H9 (cell line): ENCODE results near the gene FBXO31. TPM values are rescaled to one million over a fixed set of nuclear protein-coding genes. Genes with fewer than 3 reads are reported as not detected.

Experiments used
- DNase-seq: peaks from one replicate; pipeline ENCODE4 v3.0.0-alpha.2; 2017
- H2AFZ ChIP-seq: one replicate; pipeline ENCODE4 v1.6.1; 2013; ENCODE audit warnings: mild to moderate bottlenecking, low read length, control low read depth, moderate library complexity
- H2AK5ac ChIP-seq: 2 replicates; pipeline ENCODE4 v1.6.1; 2013; ENCODE audit warnings: low read length, control low read depth, mixed read lengths; ENCODE audit not compliant: insufficient read length
- H2BK120ac ChIP-seq: one replicate; pipeline ENCODE4 v1.6.1; 2013; ENCODE audit warnings: low read depth, mild to moderate bottlenecking, low read length, control low read depth, inconsistent platforms; ENCODE audit not compliant: poor library complexity, severe bottlenecking
- H2BK12ac ChIP-seq: 2 replicates; pipeline ENCODE4 v1.6.1; 2013; ENCODE audit warnings: low read length, control low read depth, mixed read lengths, low read depth; ENCODE audit not compliant: insufficient read length
- H2BK15ac ChIP-seq: 2 replicates; pipeline ENCODE4 v1.6.1; 2013; ENCODE audit warnings: low read depth, low read length, control low read depth
- H2BK20ac ChIP-seq: one replicate; pipeline ENCODE4 v1.6.1; 2013; ENCODE audit warnings: low read depth, mild to moderate bottlenecking, low read length, control low read depth, inconsistent platforms; ENCODE audit not compliant: poor library complexity, severe bottlenecking
- H2BK5ac ChIP-seq: 2 replicates; pipeline ENCODE4 v1.6.1; 2013; ENCODE audit warnings: low read length, control low read depth, mixed read lengths; ENCODE audit not compliant: insufficient read length
- H3K14ac ChIP-seq: 2 replicates; pipeline ENCODE4 v1.6.1; 2013; ENCODE audit warnings: low read length, control low read depth; ENCODE audit not compliant: insufficient read depth
- H3K18ac ChIP-seq: 2 replicates; pipeline ENCODE4 v1.6.1; 2013; ENCODE audit warnings: low read depth, mild to moderate bottlenecking, mixed read lengths, low read length, control low read depth; ENCODE audit not compliant: insufficient read length
- H3K23ac ChIP-seq: 2 replicates; pipeline ENCODE4 v1.6.1; 2013; ENCODE audit warnings: low read length, control low read depth, mixed read lengths, low read depth; ENCODE audit not compliant: insufficient read length
- H3K23me2 ChIP-seq: 2 replicates; pipeline ENCODE4 v1.6.1; 2013; ENCODE audit warnings: low read depth, mild to moderate bottlenecking, mixed read lengths, low read length, control low read depth; ENCODE audit not compliant: insufficient read length, poor library complexity, severe bottlenecking
- H3K27ac ChIP-seq: 2 replicates; pipeline ENCODE4 v1.5.1; 2013; ENCODE audit warnings: low read length, control low read depth, mixed read lengths, low read depth; ENCODE audit not compliant: insufficient read length
- H3K27me3 ChIP-seq: 2 replicates; pipeline ENCODE4 v1.6.1; 2013; ENCODE audit warnings: low read length, control low read depth, inconsistent platforms; ENCODE audit not compliant: insufficient read depth
- H3K4ac ChIP-seq: 2 replicates; pipeline ENCODE4 v1.6.1; 2013; ENCODE audit warnings: low read depth, mild to moderate bottlenecking, control low read depth, inconsistent platforms, low read length, moderate library complexity
- H3K4me1 ChIP-seq: 2 replicates; pipeline ENCODE4 v1.6.1; 2013; ENCODE audit warnings: low read length, control low read depth, inconsistent platforms; ENCODE audit not compliant: insufficient read depth
- H3K4me2 ChIP-seq: 2 replicates; pipeline ENCODE4 v1.6.1; 2013; ENCODE audit warnings: low read length, control low read depth, mixed read lengths; ENCODE audit not compliant: insufficient read length, insufficient read depth
- H3K56ac ChIP-seq: 2 replicates; pipeline ENCODE4 v1.6.1; 2013; ENCODE audit warnings: low read depth, mild to moderate bottlenecking, mixed read lengths, low read length, control low read depth; ENCODE audit not compliant: insufficient read length
- H3K79me1 ChIP-seq: 2 replicates; pipeline ENCODE4 v1.6.1; 2013; ENCODE audit warnings: low read depth, mild to moderate bottlenecking, moderate library complexity, low read length, control low read depth, inconsistent platforms; ENCODE audit not compliant: insufficient read depth, poor library complexity, severe bottlenecking
- H3K79me2 ChIP-seq: 2 replicates; pipeline ENCODE4 v1.6.1; 2013; ENCODE audit warnings: low read length, control low read depth, inconsistent platforms; ENCODE audit not compliant: insufficient read depth
- H3K9ac ChIP-seq: 2 replicates; pipeline ENCODE4 v1.6.1; 2013; ENCODE audit warnings: low read length, control low read depth, mixed read lengths; ENCODE audit not compliant: insufficient read length; ENCODE audit errors: extremely low read depth
- H3K9me3 ChIP-seq: one replicate; pipeline ENCODE4 v1.6.1; 2013; ENCODE audit warnings: low read depth, low read length, inconsistent platforms; ENCODE audit not compliant: control insufficient read depth
- H3T11ph ChIP-seq: one replicate; pipeline ENCODE4 v1.6.1; 2013; ENCODE audit warnings: mild to moderate bottlenecking, low read length, control low read depth, inconsistent platforms
- H4K20me1 ChIP-seq: one replicate; pipeline ENCODE4 v1.6.1; 2013; ENCODE audit not compliant: control insufficient read depth, insufficient read length, insufficient read depth
- H4K5ac ChIP-seq: 2 replicates; pipeline ENCODE4 v1.6.1; 2013; ENCODE audit warnings: low read depth, mild to moderate bottlenecking, mixed read lengths, low read length, control low read depth; ENCODE audit not compliant: insufficient read length
- H4K8ac ChIP-seq: replicated peaks from 2 replicates; pipeline ENCODE4 v1.6.1; 2013; ENCODE audit warnings: low read length, control low read depth, mixed read lengths, low read depth; ENCODE audit not compliant: insufficient read length
- H4K91ac ChIP-seq: 2 replicates; pipeline ENCODE4 v1.6.1; 2013; ENCODE audit warnings: low read depth, mild to moderate bottlenecking, moderate library complexity, mixed read lengths, low read length, control low read depth; ENCODE audit not compliant: insufficient read length
- H3K27ac Mint-ChIP-seq, 3 experiments: 2 replicates in 2 of 3; 3 replicates in 1 of 3; pipeline ENCODE4 v1.8.0; 2020 to 2021; ENCODE audit warnings: mixed read lengths in 3 of 3, mild to moderate bottlenecking in 1 of 3, moderate library complexity in 1 of 3
- H3K27me3 Mint-ChIP-seq: 2 replicates; pipeline ENCODE4 v1.8.0; 2021; ENCODE audit warnings: low read depth, mild to moderate bottlenecking, moderate library complexity, mixed read lengths
- H3K36me3 Mint-ChIP-seq, 3 experiments: 2 replicates in 2 of 3; 3 replicates in 1 of 3; pipeline ENCODE4 v1.8.0; 2020 to 2021; ENCODE audit warnings: low read depth in 3 of 3, mixed read lengths in 3 of 3; ENCODE audit not compliant: insufficient read depth in 1 of 3
- H3K4me1 Mint-ChIP-seq, 2 experiments: 2 replicates each; pipeline ENCODE4 v1.8.0; 2020; ENCODE audit warnings: mixed read lengths in 2 of 2
- H3K4me3 Mint-ChIP-seq, 2 experiments: 2 replicates in 1 of 2; 3 replicates in 1 of 2; pipeline ENCODE4 v1.8.0; 2020 to 2021; ENCODE audit warnings: mild to moderate bottlenecking in 2 of 2, mixed read lengths in 2 of 2, moderate library complexity in 1 of 2
- H3K9me3 Mint-ChIP-seq, 2 experiments: 2 replicates in 1 of 2; 3 replicates in 1 of 2; pipeline ENCODE4 v1.8.0; 2020; ENCODE audit warnings: mild to moderate bottlenecking in 2 of 2, mixed read lengths in 2 of 2, moderate library complexity in 1 of 2
- WGBS: extraction: QIAGEN DNeasy Blood & Tissue Kit; methylation state at CpG from one replicate; pipeline ENCODE4 v1.1.7; 2013; ENCODE audit warnings: missing lambda C conversion rate, low lambda C conversion rate, mixed read lengths; ENCODE audit not compliant: insufficient read length; ENCODE audit errors: extremely low coverage; 5-methylcytosine and 5-hydroxymethylcytosine counted together
- total RNA-seq: library from RNA; stranded (reverse); gene quantifications from 2 replicates; pipeline ENCODE4 v1.2.1, GENCODE V29; 2021
- TF ChIP-seq, protein P1 (sequence below): fragments of 200-600 bp; sonication (generic); conservative IDR thresholded peaks from 3 replicates; pipeline ENCODE4 v1.8.0; 2021; ENCODE audit warnings: antibody characterized with exemption, mild to moderate bottlenecking

FBXO31 gene
- total RNA-seq, 1 experiment from 2014 or later, result 24.2 TPM

DNA sequence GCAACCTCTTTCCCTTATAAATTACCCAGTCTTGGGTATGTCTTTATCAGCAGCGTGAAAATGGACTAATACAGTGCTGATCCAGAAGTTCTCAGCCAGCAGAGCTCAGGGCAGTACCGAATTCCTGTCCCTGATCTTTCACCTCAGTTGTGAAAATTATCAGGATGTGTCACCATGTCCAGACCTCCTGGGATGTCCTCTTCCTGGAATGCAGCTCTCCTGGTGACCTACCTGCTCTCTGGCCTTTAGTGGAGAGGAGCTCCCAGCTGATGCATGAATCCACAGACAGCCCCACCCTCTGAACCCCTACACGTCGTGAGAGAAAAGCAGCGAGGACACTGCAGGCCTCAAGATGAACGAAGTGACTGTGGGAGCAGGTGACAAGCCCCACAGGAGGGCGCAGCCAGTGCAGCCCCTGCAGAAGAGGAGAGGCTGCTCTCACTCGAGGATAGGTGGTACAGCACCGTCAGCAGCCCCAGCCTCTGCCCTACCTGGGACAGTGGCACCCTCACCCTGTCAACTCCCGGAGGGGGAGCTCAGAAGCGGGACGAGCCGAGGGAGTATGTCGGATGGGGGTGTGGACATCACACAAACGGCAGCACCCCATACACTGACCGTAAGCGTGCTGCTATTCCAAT is 44.4 kb downstream of the FBXO31 start:
- Mint-ChIP-seq H3K4me1 (peaks cover 0 to 15% of the 10 kb centered on the region in 2 experiments; a peak in 2 of 4 replicates), H3K4me3 (no peak overlapping the region; a peak in 1 of 5 replicates), H3K27ac (peak overlapping the region in 2 of 3 experiments; percentile 18 to 77; a peak in 3 of 7 replicates), H3K27me3 (no peaks in the 10 kb centered on the region), H3K36me3 (peaks cover 15 to 30% (median 21%) of the 10 kb centered on the region in 3 experiments; a peak in 6 of 7 replicates), H3K9me3 (no peaks in the 10 kb centered on the region)
- Histone ChIP-seq H3K79me1 (no peaks in the 10 kb centered on the region), H2BK5ac (no peak overlapping the region), H3K27me3 (no peaks in the 10 kb centered on the region), H4K20me1 (no peaks in the 10 kb centered on the region), H3K23ac (no peak overlapping the region), H3K9me3 (no peaks in the 10 kb centered on the region), H2BK12ac (no peak overlapping the region), H3K56ac (no peak overlapping the region), H3K4me2 (no peak overlapping the region), H3K4me1 (no peaks in the 10 kb centered on the region), H3K18ac (no peak overlapping the region), H3K79me2 (no peaks in the 10 kb centered on the region), H3K27ac (no peak overlapping the region), H2AK5ac (no peak overlapping the region), H3T11ph (no peak overlapping the region), H2AFZ (no peak overlapping the region), H3K14ac (no peak overlapping the region), H3K23me2 (no peaks in the 10 kb centered on the region), H4K5ac (no peak overlapping the region), H3K4ac (no peak overlapping the region), H3K9ac (no peak overlapping the region), H4K91ac (no peak overlapping the region), H2BK20ac (no peak overlapping the region), H4K8ac (no peak overlapping the region), H2BK15ac (no peak overlapping the region), H2BK120ac (no peak overlapping the region)
- no CpG with 5 or more reads among the region's 17 CpGs for WGBS
- TF ChIP-seq, protein P1, sequence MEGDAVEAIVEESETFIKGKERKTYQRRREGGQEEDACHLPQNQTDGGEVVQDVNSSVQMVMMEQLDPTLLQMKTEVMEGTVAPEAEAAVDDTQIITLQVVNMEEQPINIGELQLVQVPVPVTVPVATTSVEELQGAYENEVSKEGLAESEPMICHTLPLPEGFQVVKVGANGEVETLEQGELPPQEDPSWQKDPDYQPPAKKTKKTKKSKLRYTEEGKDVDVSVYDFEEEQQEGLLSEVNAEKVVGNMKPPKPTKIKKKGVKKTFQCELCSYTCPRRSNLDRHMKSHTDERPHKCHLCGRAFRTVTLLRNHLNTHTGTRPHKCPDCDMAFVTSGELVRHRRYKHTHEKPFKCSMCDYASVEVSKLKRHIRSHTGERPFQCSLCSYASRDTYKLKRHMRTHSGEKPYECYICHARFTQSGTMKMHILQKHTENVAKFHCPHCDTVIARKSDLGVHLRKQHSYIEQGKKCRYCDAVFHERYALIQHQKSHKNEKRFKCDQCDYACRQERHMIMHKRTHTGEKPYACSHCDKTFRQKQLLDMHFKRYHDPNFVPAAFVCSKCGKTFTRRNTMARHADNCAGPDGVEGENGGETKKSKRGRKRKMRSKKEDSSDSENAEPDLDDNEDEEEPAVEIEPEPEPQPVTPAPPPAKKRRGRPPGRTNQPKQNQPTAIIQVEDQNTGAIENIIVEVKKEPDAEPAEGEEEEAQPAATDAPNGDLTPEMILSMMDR, result no peak
- DNase-seq, result no peak
